ENCODE results near the gene GPR171. TPM values are rescaled to one million over a fixed set of nuclear protein-coding genes. Genes with fewer than 3 reads are reported as not detected.

GPR171 gene
- total RNA-seq, 2 donors from 2014 or later = 31.2 to 113 TPM

DNA sequence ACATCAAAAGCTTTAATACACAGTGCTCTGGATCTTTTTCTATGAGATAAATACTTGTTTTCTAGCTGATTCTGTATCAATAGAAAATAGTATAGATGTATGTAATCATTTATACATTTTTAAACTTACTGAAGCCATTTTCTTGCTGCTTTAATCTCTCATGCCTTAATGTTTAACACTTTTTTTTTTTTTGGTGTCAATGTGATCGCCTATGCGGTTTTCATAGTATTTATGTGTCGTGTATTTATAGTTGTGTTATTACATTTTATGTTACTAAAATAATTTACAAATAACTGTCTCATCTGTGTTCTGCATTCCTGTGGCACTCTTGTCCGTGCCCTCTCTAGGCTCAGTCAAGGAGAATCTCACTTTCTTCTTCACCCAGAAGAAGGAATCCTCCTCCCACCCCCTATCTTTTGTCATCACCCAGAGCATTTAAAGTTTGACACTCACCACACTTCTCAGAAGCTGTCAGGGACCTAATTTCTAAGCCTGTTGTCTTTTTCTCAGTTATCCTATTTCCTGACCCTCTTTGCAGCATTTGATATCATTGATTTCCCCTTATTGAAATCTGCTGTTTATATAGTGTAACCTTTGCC lies 21.4 kb upstream of the GPR171 start:
- no peak for DNase-seq (ENCODE audit: low spot score in 2 of 2)
- Mint-ChIP-seq H3K9me3 (peaks cover 13 to 28% of the 10 kb centered on the region in 2 donors), H3K27ac (no peak overlapping the region), H3K36me3 (peaks cover 22 to 50% of the 10 kb centered on the region in 2 donors)
- ATAC-seq = no peak

GRCh38 chr3:151219056-151219455 lies 16.0 kb upstream of the GPR171 start:
- DNase-seq (ENCODE audit: low spot score in 2 of 2) = no peak
- Mint-ChIP-seq H3K36me3 (peaks cover 22 to 38% of the 10 kb centered on the region in 2 donors), H3K27ac (no peak overlapping the region), H3K9me3 (peaks cover 13 to 28% of the 10 kb centered on the region in 2 donors)
- ATAC-seq = peak; percentile 61 to 91

- H3K9me3 Mint-ChIP-seq = peaks cover 13 to 28% of the 10 kb centered on the region in 2 donors
- no peak for ATAC-seq
- no peak for DNase-seq (ENCODE audit: low spot score in 2 of 2)
- no peak overlapping the region for H3K27ac Mint-ChIP-seq
- H3K36me3 Mint-ChIP-seq = peaks cover 22 to 34% of the 10 kb centered on the region in 2 donors
Observed at GRCh38 chr3:151218136-151218535, 15.1 kb upstream of the GPR171 start.

DNA sequence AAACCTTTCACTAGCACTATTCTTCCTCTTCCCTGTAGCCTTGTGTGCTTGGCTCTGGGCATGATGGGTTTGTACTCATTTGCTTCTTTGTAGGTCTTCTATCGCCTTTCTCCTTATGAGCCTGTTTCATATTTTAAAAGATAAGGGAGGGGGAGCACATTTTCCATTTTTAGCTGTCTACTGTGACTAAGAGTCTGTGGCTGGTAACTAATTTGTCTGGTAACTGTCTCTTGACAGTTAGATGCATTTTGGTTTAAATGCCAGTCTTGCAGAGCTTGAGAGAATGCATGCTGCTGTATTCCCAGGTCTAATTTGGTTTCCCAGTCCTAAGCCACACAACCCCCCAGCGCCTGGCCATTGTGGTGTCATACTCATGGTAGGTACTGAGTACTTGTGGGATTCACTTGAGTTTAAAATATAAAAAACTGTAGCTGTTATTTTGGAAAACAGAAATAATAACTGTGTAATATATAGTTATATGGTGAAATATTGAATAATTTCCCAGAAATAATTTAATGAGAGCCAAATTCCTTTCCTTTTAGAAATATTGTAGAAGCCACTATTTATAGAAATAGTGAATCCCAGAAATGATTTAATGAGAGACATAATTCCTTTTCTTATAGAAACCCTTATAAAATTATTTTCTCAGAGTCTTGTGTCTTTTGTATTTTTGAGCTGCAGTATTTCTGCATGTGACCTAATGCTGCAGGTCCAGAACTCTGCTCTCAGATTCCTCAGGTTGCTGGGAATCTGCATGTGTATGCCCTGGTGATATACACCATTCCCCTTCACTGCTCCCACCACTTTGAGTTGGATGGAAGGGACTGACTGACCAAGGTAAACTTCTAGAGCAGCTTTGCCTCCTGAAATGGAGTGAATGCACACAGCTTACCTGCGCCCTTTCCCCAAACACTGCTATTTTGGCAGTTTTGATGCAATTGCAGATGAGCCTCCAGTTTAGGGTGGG lies 13.9 kb upstream of the GPR171 start:
- H3K9me3 Mint-ChIP-seq = peaks cover 6 to 17% of the 10 kb centered on the region in 2 donors
- ATAC-seq (peak; percentile 28 to 56), DNase-seq (ENCODE audit: low spot score in 2 of 2) (no peak)
- no peak overlapping the region for H3K27ac Mint-ChIP-seq
- peaks cover 15 to 22% of the 10 kb centered on the region in 2 donors for H3K36me3 Mint-ChIP-seq

GRCh38 chr3:151214459-151214858 lies 11.4 kb upstream of the GPR171 start:
- Mint-ChIP-seq H3K36me3 (no peaks in the 10 kb centered on the region), H3K9me3 (no peaks in the 10 kb centered on the region), H3K27ac (no peak overlapping the region)
- ATAC-seq = no peak
- no peak for DNase-seq (ENCODE audit: low spot score in 2 of 2)

DNA sequence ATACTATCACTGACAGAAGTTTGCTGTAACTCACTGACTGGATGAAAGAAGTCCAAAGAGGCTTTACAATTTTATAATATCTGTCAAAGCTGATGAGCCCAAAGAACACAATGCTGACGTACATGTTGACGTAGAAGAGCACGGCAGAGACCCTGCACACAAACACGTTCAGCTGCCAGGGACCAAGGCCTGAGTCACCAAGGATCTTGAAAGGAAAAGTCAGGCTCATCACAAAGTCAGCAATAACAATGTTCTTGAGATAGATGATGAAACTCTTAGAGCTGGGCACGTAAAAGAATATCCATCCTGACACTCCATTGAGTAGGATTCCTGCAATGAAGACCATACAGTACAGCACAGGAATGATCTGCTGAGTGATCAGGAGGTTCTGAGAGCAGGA lies 10.9 kb upstream of the GPR171 start:
- DNase-seq (ENCODE audit: low spot score in 2 of 2) (no peak), ATAC-seq (no peak)
- Mint-ChIP-seq H3K27ac (no peak overlapping the region), H3K9me3 (no peaks in the 10 kb centered on the region), H3K36me3 (no peaks in the 10 kb centered on the region)

GRCh38 chr3:151213151-151213550 lies 10.1 kb upstream of the GPR171 start:
- ATAC-seq (no peak), DNase-seq (ENCODE audit: low spot score in 2 of 2) (no peak)
- Mint-ChIP-seq H3K9me3 (no peaks in the 10 kb centered on the region), H3K36me3 (no peaks in the 10 kb centered on the region), H3K27ac (no peak overlapping the region)

GRCh38 chr3:151210676-151211381 lies 7.8 kb upstream of the GPR171 start:
- H3K9me3 Mint-ChIP-seq = no peaks in the 10 kb centered on the region
- DNase-seq (ENCODE audit: low spot score in 2 of 2) (no peak), ATAC-seq (peak in 1 of 2 donors; percentile 30)
- H3K36me3 Mint-ChIP-seq = no peaks in the 10 kb centered on the region
- peak overlapping the region; percentile 92 to 98 for H3K27ac Mint-ChIP-seq

DNA sequence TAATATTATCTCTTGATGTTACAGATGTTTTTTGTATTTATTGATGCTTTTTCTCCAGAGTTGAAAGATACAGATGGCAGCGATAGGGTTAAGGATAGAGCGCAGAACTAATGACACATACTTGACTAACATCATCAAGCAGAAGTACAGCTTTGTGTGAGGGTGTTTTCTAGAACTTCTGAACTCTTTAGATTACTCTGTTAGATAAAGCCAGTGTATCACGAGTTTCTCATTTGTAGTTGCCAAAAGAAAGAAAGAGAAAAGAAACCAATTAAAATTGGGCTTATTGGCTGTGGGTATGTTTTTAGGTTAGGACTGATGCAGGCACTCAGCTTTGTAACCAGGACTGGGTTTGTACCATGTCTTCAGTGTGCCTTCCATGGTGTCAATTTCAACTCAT lies 6.6 kb upstream of the GPR171 start:
- no peak for DNase-seq (ENCODE audit: low spot score in 2 of 2)
- ATAC-seq = peak; percentile 70 to 74
- H3K27ac Mint-ChIP-seq = peak overlapping the region; percentile 92 to 98
- H3K36me3 Mint-ChIP-seq = no peaks in the 10 kb centered on the region
- H3K9me3 Mint-ChIP-seq = no peaks in the 10 kb centered on the region

GRCh38 chr3:151206201-151206600 lies 3.2 kb upstream of the GPR171 start:
- H3K9me3 Mint-ChIP-seq = peaks cover 0 to under 1% of the 10 kb centered on the region in 2 donors
- DNase-seq (ENCODE audit: low spot score in 2 of 2) (no peak), ATAC-seq (peak in 1 of 2 donors; percentile 37)
- H3K27ac Mint-ChIP-seq = peak overlapping the region; percentile 98
- H3K36me3 Mint-ChIP-seq = peaks cover 5 to 12% of the 10 kb centered on the region in 2 donors

DNA sequence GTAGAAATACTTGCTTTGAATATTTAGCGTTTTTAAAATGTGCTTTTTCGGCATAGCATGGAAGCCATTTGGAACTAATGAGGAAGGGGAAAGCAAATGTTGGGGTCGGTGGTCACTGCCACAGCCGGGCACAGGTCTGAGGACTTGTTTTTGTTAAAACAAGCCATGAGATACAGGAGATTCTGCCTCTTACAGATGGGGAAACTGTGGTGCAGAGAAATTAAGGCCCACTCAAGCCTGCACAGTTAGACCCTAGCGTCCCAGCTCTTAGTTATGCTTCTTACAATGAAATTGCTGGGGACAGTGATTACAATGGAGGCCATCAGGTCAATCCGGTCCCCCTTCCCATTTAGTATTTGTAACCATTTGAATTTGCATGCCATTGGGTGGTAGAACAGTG lies 2.5 kb upstream of the GPR171 start:
- ATAC-seq = no peak
- H3K36me3 Mint-ChIP-seq = peaks cover 13 to 20% of the 10 kb centered on the region in 2 donors
- peak overlapping the region; percentile 98 for H3K27ac Mint-ChIP-seq
- peaks cover 0 to 2% of the 10 kb centered on the region in 2 donors for H3K9me3 Mint-ChIP-seq
- DNase-seq (ENCODE audit: low spot score in 2 of 2) = no peak

DNA sequence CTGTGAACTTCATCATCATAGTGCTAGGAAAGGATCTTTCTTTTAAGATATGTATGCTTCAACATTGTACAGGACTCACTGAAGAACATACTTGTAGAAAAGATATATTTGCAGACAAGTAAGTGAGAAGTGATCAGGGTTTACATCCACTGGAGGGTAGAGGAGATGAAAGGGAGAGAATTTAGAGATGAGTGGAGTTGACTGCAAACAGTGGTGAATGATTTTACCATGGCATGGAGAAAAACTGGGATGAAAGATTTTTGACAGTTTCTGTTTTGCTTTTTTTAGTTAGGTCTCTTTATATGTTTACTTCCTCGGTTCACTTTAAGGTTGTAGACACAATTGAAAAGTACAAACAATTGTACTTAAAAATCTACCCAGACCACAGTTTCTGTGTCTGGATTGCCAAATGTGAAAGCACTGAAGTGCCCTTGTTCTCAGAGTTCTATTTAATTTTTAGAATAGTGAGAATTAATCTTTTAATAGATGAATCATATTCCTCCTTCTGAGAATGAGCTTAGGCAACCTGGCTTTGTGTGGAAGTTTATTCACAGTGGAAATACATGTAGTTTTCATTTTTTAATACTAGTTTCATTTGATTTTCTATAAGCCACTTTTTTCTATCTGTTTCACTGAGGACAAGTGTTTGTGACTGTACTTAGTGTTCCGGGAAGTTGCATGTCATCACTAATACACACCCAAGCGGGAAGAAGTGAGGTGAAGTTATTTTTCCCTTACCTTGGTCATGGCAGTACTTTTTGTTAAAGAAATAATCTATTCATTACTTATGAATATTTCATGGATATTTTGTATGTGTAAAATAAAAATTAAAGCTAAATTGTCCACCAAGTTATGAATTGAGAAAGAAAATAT lies 1.8 kb upstream of the GPR171 start:
- H3K9me3 Mint-ChIP-seq = peaks cover 0 to 2% of the 10 kb centered on the region in 2 donors
- ATAC-seq (peak; percentile 31 to 43), DNase-seq (ENCODE audit: low spot score in 2 of 2) (no peak)
- peak overlapping the region; percentile 98 for H3K27ac Mint-ChIP-seq
- H3K36me3 Mint-ChIP-seq = peaks cover 20 to 27% of the 10 kb centered on the region in 2 donors

- no peak for DNase-seq (ENCODE audit: low spot score in 2 of 2)
- no peak for ATAC-seq
- H3K27ac Mint-ChIP-seq = peak overlapping the region; percentile 93 to 99
- peaks cover 0 to 7% of the 10 kb centered on the region in 2 donors for H3K9me3 Mint-ChIP-seq
- H3K36me3 Mint-ChIP-seq = peaks cover 35 to 55% of the 10 kb centered on the region in 2 donors
Observed at GRCh38 chr3:151201051-151201730, 1.8 kb downstream of the GPR171 start.

DNA sequence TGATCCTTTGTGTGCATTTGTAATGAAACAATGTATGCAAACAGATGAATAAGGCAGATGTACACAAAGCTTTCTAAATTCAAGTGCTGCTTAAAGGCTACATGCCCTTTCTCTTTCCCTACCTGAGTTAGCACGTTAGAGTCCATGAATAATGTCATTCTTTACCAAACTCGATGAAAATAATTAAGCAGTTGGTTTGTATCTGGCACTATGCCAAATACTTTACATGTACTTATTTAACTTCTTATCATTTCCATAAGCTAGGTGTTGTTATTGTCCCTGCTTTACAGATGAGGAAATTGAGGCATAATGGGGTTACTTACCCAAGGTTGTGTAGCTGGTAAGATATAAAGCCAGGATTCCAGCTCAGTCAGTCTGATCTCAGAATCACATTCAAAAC lies 2.4 kb downstream of the GPR171 start:
- ATAC-seq = no peak
- peaks cover 0 to 7% of the 10 kb centered on the region in 2 donors for H3K9me3 Mint-ChIP-seq
- H3K36me3 Mint-ChIP-seq = peaks cover 35 to 55% of the 10 kb centered on the region in 2 donors
- peak overlapping the region; percentile 93 to 99 for H3K27ac Mint-ChIP-seq
- DNase-seq (ENCODE audit: low spot score in 2 of 2) = no peak
